ENCODE results near the gene NFIA.

NFIA gene

DNA sequence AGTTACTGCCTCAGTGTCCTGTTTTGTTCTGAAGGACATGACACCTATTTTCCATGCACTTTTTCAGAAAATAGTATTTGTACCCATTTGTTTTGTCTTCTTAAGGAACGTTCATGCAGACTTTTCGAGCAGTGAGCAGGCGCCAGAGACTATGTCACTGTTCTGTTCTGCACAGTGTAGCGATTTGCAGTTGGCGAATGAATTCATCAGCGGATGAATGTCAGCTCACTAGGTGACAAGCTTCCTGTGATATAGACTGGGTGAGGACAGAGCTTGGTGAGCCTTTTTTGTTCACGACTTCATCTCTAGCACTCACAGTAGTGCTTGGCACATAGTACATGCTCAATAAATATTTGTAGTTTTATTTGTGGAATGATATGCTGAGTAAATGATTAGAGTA, 177.8 kb downstream of the NFIA start:
- Histone ChIP-seq H3K4me1 (ENCODE audit: control insufficient read depth in 5 of 5, insufficient read depth in 5 of 5, low read length in 5 of 5) (peaks cover 4 to 28% (median 22%) of the 10 kb centered on the region in 5 donors), H3K9me3 (ENCODE audit: control insufficient read depth in 5 of 5, low read length in 5 of 5) (no peaks in the 10 kb centered on the region), H3K9ac (ENCODE audit: low read length in 5 of 5) (no peak overlapping the region), H3K27ac (ENCODE audit: low read depth, low read length) (peak overlapping the region; percentile 60), H3K4me3 (ENCODE audit: low read depth in 1 of 5, low read length in 5 of 5) (no peak overlapping the region), H3K27me3 (ENCODE audit: control insufficient read depth in 5 of 5, insufficient read depth in 4 of 5, low read length in 5 of 5) (no peaks in the 10 kb centered on the region), H3K36me3 (ENCODE audit: control insufficient read depth in 5 of 5, insufficient read depth in 5 of 5, low read length in 5 of 5) (no peaks in the 10 kb centered on the region)

DNA sequence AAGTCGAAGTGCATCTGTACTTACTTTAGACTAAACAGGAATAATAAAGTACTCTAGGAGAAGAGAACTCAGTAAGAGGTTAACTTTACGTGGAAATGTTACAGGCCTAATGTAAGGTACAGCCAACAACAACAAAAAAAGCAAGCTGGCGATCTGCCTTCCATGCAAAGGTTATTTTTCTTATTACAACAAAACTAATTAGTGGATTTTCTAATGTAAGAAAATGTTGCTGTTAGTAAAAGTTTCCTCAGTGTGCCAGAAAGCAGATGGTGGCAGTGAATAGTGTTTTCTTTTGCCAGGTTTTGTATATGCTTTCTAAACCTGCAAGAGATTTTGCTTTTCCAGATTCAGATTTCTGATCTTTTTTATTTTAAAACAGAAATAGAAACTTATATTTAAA, 179.2 kb downstream of the NFIA start:
- no peaks in the 10 kb centered on the region for H3K9me3 ChIP-seq (ENCODE audit: control insufficient read depth in 5 of 5, low read length in 5 of 5)
- H3K27ac ChIP-seq (ENCODE audit: low read depth, low read length) = peak overlapping the region; percentile 58
- peaks cover 4 to 21% (median 14%) of the 10 kb centered on the region in 5 donors for H3K4me1 ChIP-seq (ENCODE audit: control insufficient read depth in 5 of 5, insufficient read depth in 5 of 5, low read length in 5 of 5)
- H3K36me3 ChIP-seq (ENCODE audit: control insufficient read depth in 5 of 5, insufficient read depth in 5 of 5, low read length in 5 of 5) = no peaks in the 10 kb centered on the region
- no peaks in the 10 kb centered on the region for H3K27me3 ChIP-seq (ENCODE audit: control insufficient read depth in 5 of 5, insufficient read depth in 4 of 5, low read length in 5 of 5)
- H3K4me3 ChIP-seq (ENCODE audit: low read depth in 1 of 5, low read length in 5 of 5) = no peak overlapping the region
- H3K9ac ChIP-seq (ENCODE audit: low read length in 5 of 5) = no peak overlapping the region

DNA sequence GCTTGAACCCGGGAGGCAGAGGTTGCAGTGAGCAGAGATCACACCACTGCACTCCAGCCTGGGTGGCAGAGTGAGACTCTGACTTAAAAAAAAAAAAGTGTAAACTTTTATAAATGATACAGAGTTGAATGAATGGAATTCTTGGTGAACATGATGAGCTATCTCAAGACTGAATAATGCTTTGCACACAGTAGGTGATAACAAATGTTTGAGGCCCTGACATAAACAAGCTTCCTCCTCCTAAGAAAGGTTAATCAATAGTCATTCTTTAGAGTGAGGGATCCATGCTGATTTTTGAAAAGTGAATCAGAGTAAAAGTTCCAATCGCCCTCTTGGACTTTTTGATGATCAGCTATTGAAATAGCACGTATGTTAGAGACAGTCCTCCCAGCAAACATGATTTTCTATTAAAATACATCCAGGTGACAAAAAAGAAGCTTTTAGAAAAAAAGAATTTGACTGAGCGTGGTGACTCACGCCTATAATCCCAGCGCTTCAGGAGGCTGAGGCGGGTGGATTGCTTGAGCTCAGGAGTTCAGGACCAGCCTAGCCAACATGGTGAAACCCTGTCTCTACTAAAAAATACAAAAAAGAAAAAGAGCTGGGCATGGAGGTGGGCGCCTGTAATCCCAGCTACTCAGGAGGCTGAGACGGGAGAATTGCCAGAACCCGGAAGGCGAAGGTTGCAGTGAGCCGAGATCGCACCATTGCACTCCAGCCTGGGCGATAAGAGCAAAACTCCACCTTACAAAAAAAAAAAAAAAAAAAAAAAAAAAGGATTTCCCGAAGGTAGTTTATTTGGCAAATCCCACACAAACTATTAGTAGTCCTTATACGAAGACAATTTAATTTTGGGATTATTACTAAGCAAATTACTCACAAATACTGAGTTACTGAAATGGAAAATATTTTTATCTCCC, 181.8 kb downstream of the NFIA start:
- Histone ChIP-seq H3K36me3 (ENCODE audit: control insufficient read depth in 5 of 5, insufficient read depth in 5 of 5, low read length in 5 of 5) (no peaks in the 10 kb centered on the region), H3K4me3 (ENCODE audit: low read depth in 1 of 5, low read length in 5 of 5) (no peak overlapping the region), H3K9me3 (ENCODE audit: control insufficient read depth in 5 of 5, low read length in 5 of 5) (no peaks in the 10 kb centered on the region), H3K9ac (ENCODE audit: low read length in 5 of 5) (no peak overlapping the region), H3K27me3 (ENCODE audit: control insufficient read depth in 5 of 5, insufficient read depth in 4 of 5, low read length in 5 of 5) (no peaks in the 10 kb centered on the region), H3K4me1 (ENCODE audit: control insufficient read depth in 5 of 5, insufficient read depth in 5 of 5, low read length in 5 of 5) (peaks cover 4 to 32% (median 20%) of the 10 kb centered on the region in 5 donors), H3K27ac (ENCODE audit: low read depth, low read length) (no peak overlapping the region)

DNA sequence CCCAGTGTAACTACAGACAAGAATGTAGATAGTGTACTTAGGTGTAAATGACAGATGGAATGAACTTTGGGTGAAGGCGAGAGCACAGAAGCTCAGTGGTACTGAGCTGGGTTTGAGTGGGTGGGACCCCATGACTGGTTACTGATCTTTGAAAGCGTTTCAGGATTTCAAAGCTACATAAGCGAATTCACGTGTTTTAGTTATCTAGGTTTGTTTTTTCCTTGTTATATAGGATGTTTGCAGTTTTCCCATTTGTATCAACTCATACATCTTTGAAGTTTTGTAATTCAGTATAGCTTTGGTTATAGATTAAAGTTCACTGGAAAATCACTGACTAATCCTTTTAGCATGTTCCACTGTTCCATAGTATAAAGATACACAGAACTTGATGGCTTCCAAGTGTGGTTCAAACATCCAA, 182.5 kb downstream of the NFIA start:
- Histone ChIP-seq H3K9ac (ENCODE audit: low read length in 5 of 5) (no peak overlapping the region), H3K4me3 (ENCODE audit: low read depth in 1 of 5, low read length in 5 of 5) (no peak overlapping the region), H3K27ac (ENCODE audit: low read depth, low read length) (no peak overlapping the region), H3K9me3 (ENCODE audit: control insufficient read depth in 5 of 5, low read length in 5 of 5) (no peaks in the 10 kb centered on the region), H3K4me1 (ENCODE audit: control insufficient read depth in 5 of 5, insufficient read depth in 5 of 5, low read length in 5 of 5) (peaks cover 1 to 33% (median 16%) of the 10 kb centered on the region in 5 donors), H3K27me3 (ENCODE audit: control insufficient read depth in 5 of 5, insufficient read depth in 4 of 5, low read length in 5 of 5) (no peaks in the 10 kb centered on the region), H3K36me3 (ENCODE audit: control insufficient read depth in 5 of 5, insufficient read depth in 5 of 5, low read length in 5 of 5) (no peaks in the 10 kb centered on the region)

DNA sequence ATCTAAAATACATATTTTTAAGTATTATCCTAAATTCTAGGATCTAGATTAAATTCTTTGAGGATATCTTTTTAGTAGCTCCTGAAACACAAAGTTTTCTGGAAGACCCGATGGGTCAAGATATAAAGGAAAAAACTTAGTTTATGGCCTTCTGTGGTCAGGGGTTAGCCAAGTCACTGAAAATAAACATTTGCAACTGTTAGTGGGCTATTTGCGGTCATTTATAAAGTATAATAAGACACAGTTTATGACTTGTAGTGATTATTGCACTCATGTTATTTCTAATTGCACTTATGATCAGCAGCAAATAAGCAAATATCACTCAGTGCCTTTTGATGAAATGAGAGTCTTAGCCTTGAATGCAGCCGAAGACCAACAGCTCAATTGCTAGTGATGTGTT, 183.3 kb downstream of the NFIA start:
- Histone ChIP-seq H3K9ac (ENCODE audit: low read length in 5 of 5) (no peak overlapping the region), H3K36me3 (ENCODE audit: control insufficient read depth in 5 of 5, insufficient read depth in 5 of 5, low read length in 5 of 5) (no peaks in the 10 kb centered on the region), H3K9me3 (ENCODE audit: control insufficient read depth in 5 of 5, low read length in 5 of 5) (no peaks in the 10 kb centered on the region), H3K4me1 (ENCODE audit: control insufficient read depth in 5 of 5, insufficient read depth in 5 of 5, low read length in 5 of 5) (peaks cover 1 to 30% (median 12%) of the 10 kb centered on the region in 5 donors), H3K4me3 (ENCODE audit: low read depth in 1 of 5, low read length in 5 of 5) (no peak overlapping the region), H3K27ac (ENCODE audit: low read depth, low read length) (no peak overlapping the region), H3K27me3 (ENCODE audit: control insufficient read depth in 5 of 5, insufficient read depth in 4 of 5, low read length in 5 of 5) (no peaks in the 10 kb centered on the region)

DNA sequence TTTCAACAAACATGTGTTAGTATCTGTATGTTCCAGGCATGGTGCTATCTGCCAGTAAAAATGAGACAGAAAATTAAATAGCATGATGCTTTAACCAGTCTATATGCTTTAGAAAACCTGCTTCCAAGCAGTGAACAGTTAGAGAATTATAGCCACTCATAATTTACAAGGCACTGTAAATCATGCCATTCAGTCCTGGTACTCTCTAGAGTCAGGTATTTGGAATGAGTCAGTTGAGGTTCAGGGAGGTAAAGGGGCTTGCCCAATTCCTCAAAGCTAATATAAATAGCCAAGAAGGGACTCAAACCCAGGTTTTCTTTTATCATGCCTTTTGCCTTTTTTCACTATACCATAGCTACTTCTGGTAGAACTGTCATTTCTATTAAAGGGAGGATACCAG, 184.4 kb downstream of the NFIA start:
- Histone ChIP-seq H3K9me3 (ENCODE audit: control insufficient read depth in 5 of 5, low read length in 5 of 5) (no peaks in the 10 kb centered on the region), H3K27me3 (ENCODE audit: control insufficient read depth in 5 of 5, insufficient read depth in 4 of 5, low read length in 5 of 5) (no peaks in the 10 kb centered on the region)

DNA sequence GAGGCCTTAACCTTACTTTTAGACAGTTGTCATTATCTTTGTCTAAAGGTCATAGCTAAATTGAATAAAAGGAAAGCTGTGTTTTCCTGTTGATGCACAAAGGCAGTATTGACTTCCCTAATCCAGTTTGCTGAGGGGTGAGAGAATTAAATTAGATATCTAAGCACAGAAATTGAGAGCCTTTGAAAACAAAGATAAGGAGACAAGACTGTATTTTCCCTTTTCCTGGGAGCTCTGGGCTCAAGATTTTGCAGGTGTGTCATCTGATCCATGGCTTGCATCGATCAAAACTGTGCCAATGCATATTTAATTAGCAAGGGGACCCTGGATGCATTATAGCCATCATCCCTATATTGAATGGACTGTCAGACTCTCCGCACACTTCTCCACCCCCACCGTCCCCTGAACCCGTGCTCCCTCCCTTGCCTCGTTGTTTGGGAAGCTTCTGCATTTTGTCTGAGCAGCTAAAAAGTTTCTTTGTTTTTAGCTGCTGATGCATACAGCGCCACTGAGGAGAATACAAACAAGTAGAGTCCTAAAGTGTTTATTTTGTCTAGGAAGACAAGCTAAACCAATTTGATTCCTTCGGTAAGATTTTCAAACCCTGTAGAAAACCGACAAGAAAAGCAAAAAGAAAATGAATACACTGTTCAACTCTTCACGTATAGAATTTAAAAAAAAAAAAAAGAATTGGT, 186.3 kb downstream of the NFIA start:
- H3K4me3 ChIP-seq (ENCODE audit: low read depth in 1 of 5, low read length in 5 of 5) = peak overlapping the region in 1 of 5 donors; percentile 27
- H3K9me3 ChIP-seq (ENCODE audit: control insufficient read depth in 5 of 5, low read length in 5 of 5) = no peaks in the 10 kb centered on the region
- H3K27ac ChIP-seq (ENCODE audit: low read depth, low read length) = peak overlapping the region; percentile 19
- H3K4me1 ChIP-seq (ENCODE audit: control insufficient read depth in 5 of 5, insufficient read depth in 5 of 5, low read length in 5 of 5) = peaks cover 0 to 25% (median 22%) of the 10 kb centered on the region in 5 donors
- no peak overlapping the region for H3K9ac ChIP-seq (ENCODE audit: low read length in 5 of 5)
- H3K27me3 ChIP-seq (ENCODE audit: control insufficient read depth in 5 of 5, insufficient read depth in 4 of 5, low read length in 5 of 5) = no peaks in the 10 kb centered on the region
- no peaks in the 10 kb centered on the region for H3K36me3 ChIP-seq (ENCODE audit: control insufficient read depth in 5 of 5, insufficient read depth in 5 of 5, low read length in 5 of 5)

More for the DNA sequence above, 184.4 kb downstream of the NFIA start:
- Histone ChIP-seq H3K9ac (ENCODE audit: low read length in 5 of 5) (no peak overlapping the region), H3K27ac (ENCODE audit: low read depth, low read length) (no peak overlapping the region), H3K4me1 (ENCODE audit: control insufficient read depth in 5 of 5, insufficient read depth in 5 of 5, low read length in 5 of 5) (peaks cover 0 to 25% (median 12%) of the 10 kb centered on the region in 5 donors), H3K4me3 (ENCODE audit: low read depth in 1 of 5, low read length in 5 of 5) (no peak overlapping the region), H3K36me3 (ENCODE audit: control insufficient read depth in 5 of 5, insufficient read depth in 5 of 5, low read length in 5 of 5) (no peaks in the 10 kb centered on the region)

DNA sequence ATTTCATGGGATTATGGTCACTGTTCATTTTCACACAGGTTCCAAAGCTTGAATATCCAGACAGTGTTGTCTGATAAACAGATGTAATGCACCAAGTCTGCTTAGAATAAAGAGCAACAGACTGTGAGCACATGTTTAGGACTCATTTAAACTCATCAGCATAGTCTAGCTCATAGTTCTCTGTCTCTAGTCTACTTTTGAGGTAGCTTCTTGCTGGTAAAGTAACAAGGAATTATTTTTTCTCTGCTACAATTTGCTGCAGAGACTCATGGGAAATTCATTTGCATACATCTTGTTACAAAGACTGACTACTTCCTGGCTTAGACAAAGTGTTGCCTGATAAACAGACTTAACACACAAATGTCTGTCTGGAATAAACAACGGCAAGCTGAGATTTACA, 187.2 kb downstream of the NFIA start:
- no peaks in the 10 kb centered on the region for H3K9me3 ChIP-seq (ENCODE audit: control insufficient read depth in 5 of 5, low read length in 5 of 5)
- H3K27ac ChIP-seq (ENCODE audit: low read depth, low read length) = no peak overlapping the region
- no peaks in the 10 kb centered on the region for H3K27me3 ChIP-seq (ENCODE audit: control insufficient read depth in 5 of 5, insufficient read depth in 4 of 5, low read length in 5 of 5)
- no peaks in the 10 kb centered on the region for H3K36me3 ChIP-seq (ENCODE audit: control insufficient read depth in 5 of 5, insufficient read depth in 5 of 5, low read length in 5 of 5)
- no peak overlapping the region for H3K4me3 ChIP-seq (ENCODE audit: low read depth in 1 of 5, low read length in 5 of 5)
- no peak overlapping the region for H3K9ac ChIP-seq (ENCODE audit: low read length in 5 of 5)
- H3K4me1 ChIP-seq (ENCODE audit: control insufficient read depth in 5 of 5, insufficient read depth in 5 of 5, low read length in 5 of 5) = peaks cover 0 to 34% (median 26%) of the 10 kb centered on the region in 5 donors

DNA sequence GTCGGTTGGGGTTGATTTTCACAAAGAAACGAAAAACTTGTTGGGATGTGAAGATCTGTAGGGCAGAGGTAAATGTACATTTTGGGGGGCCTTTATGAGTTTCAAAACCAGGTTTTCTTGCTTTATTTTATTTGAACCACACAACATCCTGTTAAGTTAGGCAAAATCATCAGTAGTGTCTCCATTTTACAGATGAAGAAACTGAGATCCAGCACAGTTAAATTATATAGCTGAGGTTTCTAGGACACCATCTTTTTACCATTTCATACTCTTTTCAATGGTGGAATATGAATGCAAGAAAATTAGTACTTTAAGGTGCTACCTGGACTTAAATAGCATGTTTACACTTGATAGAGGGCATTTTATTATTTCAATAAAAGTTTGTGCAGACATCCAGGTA, 187.7 kb downstream of the NFIA start:
- Histone ChIP-seq H3K9me3 (ENCODE audit: control insufficient read depth in 5 of 5, low read length in 5 of 5) (no peaks in the 10 kb centered on the region), H3K4me1 (ENCODE audit: control insufficient read depth in 5 of 5, insufficient read depth in 5 of 5, low read length in 5 of 5) (peaks cover 0 to 38% (median 26%) of the 10 kb centered on the region in 5 donors), H3K36me3 (ENCODE audit: control insufficient read depth in 5 of 5, insufficient read depth in 5 of 5, low read length in 5 of 5) (no peaks in the 10 kb centered on the region), H3K4me3 (ENCODE audit: low read depth in 1 of 5, low read length in 5 of 5) (no peak overlapping the region), H3K9ac (ENCODE audit: low read length in 5 of 5) (no peak overlapping the region), H3K27me3 (ENCODE audit: control insufficient read depth in 5 of 5, insufficient read depth in 4 of 5, low read length in 5 of 5) (no peaks in the 10 kb centered on the region), H3K27ac (ENCODE audit: low read depth, low read length) (no peak overlapping the region)

DNA sequence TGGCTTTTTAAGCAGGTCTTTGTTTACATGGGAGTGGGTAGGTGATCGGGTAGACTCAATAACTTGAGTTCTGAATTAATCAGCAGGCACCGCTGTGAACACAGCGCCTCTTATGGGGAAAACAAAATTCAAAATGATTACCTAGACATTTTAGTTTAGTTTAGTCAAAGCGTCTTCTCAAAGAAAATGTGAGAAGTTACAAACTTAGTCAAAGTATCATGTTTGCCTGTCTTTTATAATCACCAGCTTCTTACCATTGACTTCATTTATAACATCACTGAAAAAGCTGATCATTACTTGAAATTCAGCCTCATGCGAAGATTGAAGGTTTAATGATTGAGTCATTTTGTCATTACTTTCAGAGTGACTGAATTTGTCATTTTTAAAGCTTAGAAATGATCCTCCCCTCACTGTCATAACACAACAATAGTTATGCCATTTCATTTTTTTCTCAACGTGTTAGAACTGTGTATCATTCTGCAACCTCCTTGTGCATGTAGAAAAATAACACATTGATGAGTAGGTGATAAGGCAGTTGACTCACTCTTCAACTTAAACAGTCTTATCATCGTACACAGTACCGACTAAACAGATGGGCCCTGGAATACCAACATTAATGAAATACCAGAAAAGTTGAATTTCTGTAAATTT, 188.5 kb downstream of the NFIA start:
- Histone ChIP-seq H3K9me3 (ENCODE audit: control insufficient read depth in 5 of 5, low read length in 5 of 5) (no peaks in the 10 kb centered on the region), H3K36me3 (ENCODE audit: control insufficient read depth in 5 of 5, insufficient read depth in 5 of 5, low read length in 5 of 5) (no peaks in the 10 kb centered on the region), H3K4me3 (ENCODE audit: low read depth in 1 of 5, low read length in 5 of 5) (no peak overlapping the region), H3K27ac (ENCODE audit: low read depth, low read length) (no peak overlapping the region), H3K27me3 (ENCODE audit: control insufficient read depth in 5 of 5, insufficient read depth in 4 of 5, low read length in 5 of 5) (no peaks in the 10 kb centered on the region), H3K9ac (ENCODE audit: low read length in 5 of 5) (no peak overlapping the region), H3K4me1 (ENCODE audit: control insufficient read depth in 5 of 5, insufficient read depth in 5 of 5, low read length in 5 of 5) (peaks cover 0 to 42% (median 26%) of the 10 kb centered on the region in 5 donors)
